HG02970 (cell line): ENCODE results near the gene SP1.
"Not testable (repeated sequence)": the region's sequence is repeated elsewhere in the genome, so short reads cannot be mapped to it uniquely, and the experiment has no call there.

ENCODE experiments used
- ATAC-seq: cut with Tn5 transposase; IDR thresholded peaks from one replicate; pipeline ENCODE4 v1.9.1; 2021; ENCODE audit warnings: mild to moderate bottlenecking, moderate library complexity, moderate number of reproducible peaks; ENCODE audit not compliant: unreplicated experiment, low FRiP score

SP1 gene

DNA sequence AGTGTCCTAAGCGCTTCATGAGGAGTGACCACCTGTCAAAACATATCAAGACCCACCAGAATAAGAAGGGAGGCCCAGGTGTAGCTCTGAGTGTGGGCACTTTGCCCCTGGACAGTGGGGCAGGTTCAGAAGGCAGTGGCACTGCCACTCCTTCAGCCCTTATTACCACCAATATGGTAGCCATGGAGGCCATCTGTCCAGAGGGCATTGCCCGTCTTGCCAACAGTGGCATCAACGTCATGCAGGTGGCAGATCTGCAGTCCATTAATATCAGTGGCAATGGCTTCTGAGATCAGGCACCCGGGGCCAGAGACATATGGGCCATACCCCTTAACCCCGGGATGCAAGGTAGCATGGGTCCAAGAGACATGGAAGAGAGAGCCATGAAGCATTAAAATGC, 31.0 kb downstream of the SP1 start:
- ATAC-seq: no peak

DNA sequence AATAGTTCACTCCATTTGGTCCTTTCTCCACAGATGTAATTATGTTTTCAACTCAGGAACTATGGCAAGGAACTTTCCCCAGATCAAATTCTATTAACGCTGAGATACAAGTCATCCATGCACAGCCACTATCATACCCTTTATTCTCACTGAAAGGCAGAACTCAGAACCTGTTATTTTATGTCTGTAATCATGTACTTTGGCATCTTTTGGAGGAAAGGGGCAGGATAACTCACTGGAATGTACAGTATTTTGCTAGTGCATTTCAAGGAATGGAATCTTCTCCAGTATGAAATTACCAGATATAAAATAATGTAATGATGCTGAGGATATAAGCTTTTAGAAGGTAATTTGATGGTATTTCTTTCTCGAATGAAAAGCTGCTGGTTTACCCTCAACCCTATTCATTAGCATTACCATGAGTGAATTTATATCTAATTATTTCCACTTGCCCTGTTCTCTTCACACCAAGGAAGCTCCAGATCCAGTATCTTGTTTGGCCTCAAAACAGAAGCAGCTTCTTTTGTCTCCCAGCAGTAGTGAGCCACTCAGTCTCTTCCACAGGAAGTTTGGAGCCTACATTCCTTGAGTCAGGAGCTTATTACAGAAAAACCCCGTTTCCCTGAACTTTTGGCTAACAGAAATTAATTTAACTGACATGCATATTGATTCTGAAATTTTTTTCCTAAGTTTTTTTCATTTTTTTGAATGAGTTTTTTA, 33.7 kb downstream of the SP1 start:
- no peak for ATAC-seq

DNA sequence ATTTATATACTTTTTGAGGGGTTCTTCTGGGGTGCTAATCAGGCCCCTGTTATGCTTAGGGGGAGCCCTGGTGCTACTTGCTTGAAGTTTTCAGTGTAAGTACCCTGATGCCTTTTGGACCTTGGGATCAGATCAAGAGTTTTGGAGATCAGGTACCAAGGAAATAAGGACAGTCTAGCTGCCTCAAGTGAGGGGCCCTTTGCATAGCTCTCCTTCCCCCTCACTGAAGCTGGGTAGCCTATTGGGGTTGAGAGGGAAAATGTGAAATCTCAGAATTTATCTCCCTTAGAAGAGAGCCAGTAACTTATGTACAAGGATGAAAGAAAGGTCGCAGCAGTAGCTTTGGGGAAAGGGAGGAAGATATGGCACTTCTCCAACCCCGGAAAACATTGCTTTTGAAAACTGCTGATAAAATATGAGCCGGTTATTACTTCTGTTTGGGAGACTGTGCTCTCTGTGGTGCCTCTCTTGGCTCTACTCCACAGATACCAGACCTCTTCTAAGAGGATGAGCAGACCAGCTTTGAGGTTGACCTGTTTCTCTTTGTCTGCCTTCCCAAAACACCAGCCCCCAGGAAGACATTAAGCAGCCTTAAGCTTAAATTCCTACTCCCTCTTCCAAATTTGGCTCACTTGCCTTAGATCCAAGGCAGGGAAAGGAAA, 34.9 kb downstream of the SP1 start:
- ATAC-seq: no peak

DNA sequence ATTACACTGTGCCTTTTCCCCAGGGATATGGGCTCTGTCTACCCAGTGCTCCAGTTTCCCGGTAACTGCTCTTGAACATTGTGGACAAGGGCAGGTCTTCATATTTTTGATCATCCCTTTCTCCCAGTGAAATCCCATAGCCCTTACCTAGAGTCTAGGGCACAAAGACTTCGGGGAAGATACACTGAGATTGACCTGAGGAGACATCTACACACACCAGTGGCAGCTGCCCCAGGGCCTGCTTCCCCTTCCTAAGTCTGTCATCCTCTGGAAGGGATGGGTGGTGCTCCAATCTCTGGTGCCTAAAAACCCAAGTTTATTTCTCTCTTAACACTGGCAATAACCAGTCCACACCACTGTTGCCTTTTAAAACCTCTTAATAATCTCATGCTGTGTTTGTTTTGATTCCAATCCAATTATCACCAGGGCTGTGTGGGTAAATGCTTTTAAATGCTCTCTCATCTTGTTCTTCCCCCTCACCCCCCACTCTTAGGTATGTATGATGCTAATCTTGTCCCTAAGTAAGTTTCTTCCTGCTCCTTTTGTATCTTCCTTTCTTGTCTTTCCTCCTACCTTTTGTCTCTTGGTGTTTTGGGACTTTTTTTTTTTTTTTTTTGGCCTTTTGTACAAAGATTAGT, 35.9 kb downstream of the SP1 start:
- ATAC-seq: not testable (repeated sequence)

DNA sequence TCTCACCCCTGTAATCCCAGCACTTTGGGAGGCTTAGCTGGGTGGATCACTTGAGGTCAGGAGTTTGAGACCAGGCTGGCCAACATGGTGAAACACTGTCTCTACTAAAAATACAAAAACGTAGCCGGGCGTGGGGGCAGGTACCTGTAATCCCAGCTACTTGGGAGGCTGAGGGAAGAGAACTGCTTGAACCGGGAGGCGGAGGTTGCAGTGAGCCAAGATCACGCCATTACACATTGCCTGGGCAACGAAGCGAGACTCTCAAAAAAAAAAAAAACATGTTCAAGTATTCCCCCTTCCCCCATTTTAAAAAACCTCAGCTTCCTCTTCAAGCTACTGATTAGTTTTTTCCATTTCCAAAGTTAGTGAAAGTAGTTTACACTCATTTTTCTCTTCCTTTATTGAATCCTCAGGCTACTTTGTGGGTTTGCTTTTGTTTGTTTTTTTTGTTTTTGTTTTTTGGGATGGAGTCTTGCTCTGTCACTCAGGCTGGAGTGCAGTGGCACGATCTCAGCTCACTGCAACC, 37.4 kb downstream of the SP1 start:
- not testable (repeated sequence) for ATAC-seq

DNA sequence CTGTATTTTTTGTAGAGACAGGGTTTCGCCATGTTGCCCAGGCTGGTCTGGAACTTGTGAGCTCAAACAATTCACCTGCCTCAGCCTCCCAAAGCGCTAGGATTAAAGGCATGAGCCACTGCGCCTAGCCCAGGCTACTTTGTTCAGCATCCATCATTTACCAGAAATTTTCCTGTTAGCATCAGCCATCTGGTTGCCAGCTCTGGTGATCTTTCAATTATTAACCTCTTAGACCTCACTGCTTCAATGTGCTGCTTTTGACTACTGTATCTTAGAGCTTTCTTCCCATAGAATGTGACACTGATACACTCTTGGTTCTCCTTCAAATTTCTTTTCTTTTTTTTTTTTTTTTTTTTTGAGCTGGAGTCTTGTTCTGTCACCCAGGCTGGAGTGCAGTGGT, 38.2 kb downstream of the SP1 start:
- no peak for ATAC-seq

DNA sequence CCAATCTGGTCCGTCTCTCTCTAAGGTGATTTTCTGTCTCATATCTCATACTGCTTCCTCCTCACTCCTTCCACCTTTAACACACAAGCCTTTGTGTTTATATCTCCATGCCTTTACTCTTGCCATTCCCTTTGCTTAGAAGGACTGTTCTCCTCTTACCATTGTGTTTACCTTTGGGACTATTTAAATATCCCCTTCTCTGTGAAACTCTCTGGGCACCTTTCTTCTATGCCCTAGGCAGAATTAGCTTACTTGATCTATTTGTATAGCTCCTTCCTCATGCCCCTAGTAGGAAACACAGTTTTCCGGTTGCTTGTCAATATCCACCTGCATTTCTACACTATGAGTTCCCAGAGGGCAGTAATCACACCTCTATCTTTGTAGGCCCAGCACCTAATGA, 39.8 kb downstream of the SP1 start:
- ATAC-seq: no peak

DNA sequence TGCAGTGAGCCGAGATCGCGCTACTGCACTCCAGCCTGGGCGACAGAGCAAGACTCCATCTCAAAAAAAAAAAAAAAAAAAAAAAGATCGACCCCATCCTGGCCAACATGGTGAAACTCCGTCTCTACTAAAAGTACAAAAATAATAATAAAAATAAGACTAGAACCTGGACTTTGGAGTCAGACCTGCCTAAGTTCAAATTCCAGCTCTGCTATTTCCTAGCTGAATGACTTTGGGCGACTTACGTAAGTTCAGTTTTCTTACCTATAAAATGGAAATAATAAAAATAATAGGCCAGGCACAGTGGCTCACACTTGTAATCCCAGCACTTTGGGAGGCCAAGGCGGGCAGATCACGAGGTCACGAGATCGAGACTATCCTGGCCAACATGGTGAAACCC, 42.3 kb downstream of the SP1 start:
- not testable (repeated sequence) for ATAC-seq

DNA sequence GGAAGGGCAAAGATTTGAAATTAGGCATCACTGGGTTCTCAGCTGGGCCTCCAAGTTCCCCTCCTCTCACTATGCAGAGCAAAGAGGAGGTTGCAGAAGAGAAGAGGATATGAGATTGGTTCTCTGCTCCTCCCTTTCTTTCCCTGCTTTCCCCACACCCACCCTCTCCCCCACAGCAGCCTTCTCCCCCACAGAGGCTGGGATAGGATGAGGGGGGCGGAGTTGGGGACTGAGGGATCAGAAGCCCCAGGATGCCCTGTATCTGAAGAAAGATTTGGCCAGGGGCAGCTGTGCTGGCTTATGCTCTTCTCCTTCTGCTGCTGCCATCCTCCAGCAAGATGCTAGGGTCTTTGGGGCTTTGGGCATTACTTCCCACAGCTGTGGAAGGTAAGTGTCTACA, 43.6 kb downstream of the SP1 start, which contains the start of gene AMHR2:
AMHR2 (plus strand) TSS at position 259 of the 400 bp plus-strand sequence; CDS start at position 339, 80 bp downstream.
- ATAC-seq: no peak

DNA sequence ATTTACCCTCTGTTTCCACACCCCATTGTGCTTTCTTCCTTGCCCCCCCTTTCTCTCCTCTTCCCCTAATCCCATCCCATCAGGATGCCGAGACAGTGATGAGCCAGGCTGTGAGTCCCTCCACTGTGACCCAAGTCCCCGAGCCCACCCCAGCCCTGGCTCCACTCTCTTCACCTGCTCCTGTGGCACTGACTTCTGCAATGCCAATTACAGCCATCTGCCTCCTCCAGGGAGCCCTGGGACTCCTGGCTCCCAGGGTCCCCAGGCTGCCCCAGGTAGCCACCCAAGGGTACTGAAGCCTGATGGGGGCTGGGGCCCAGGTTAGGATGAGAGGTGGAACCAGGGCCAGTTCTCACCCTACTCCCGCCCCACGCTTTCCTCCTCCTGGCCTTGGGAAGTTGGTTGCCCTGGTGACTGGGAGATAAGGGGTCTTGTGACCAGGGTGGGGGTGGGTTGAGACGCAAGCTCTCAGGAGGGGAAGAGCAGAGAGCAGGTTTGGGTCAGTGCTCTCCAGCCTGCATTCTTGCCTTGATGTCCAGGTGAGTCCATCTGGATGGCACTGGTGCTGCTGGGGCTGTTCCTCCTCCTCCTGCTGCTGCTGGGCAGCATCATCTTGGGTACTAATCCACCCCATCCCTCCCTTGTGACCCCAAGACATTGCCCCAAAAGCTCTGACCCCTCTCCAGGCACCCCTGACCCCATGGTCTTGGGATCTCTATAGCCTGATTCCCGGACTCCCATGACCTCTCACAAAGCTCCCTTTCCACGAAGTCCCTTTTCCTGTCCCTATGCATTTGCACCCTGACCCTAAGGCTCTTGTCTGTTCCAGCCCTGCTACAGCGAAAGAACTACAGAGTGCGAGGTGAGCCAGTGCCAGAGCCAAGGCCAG, 44.9 kb downstream of the SP1 start:
- no peak for ATAC-seq

DNA sequence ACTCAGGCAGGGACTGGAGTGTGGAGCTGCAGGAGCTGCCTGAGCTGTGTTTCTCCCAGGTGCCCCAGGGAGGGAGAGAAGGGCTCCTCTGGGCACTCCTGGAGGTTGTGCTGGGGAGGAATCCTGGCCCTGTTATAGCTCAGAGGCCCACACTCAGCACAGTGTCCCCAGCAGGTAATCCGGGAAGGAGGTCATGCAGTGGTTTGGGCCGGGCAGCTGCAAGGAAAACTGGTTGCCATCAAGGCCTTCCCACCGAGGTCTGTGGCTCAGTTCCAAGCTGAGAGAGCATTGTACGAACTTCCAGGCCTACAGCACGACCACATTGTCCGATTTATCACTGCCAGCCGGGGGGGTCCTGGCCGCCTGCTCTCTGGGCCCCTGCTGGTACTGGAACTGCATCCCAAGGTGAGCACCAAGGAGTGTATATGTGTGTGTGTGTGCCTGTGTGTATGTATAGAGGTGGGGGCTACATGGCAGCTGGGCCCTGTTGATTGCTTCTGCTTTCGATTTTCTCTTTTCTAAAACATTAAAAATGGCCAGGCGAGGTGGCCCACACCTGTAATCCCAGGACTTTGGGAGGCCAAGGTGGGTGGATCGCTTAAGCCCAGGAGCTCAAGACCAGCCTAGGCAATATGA, 45.7 kb downstream of the SP1 start:
- ATAC-seq: no peak

DNA sequence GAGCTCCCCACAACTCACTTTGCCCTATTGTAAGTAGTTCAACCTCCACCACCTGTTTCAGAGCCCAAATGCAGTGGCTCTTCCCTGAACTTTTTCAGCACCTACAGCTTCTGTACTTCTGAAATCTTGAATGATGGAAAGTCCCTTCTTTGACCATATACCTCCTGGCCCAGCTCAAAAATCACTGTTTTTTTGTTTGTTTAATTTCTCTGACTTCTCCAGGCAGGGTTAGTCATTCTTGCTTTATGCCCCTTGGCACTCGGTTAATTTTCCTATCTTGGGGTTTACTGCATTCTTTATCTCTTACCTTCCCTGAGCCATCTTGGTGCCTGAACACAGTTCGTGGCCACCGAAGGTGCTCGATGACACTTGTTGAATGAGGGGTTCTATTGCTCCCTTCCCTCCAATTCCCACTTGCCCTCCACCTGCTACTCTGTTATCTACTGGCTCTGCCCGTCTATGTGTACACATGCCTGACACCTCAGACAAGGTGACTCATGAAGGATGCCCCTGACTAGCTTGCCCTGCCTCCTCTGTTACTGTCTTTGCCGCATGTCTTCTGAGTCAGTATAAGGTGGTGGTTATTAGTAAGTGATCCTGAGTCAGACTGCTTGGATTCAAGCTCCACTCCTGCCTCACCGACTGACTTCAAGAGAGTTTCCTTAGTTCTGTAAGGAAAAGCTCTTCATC, 48.1 kb downstream of the SP1 start:
- no peak for ATAC-seq

DNA sequence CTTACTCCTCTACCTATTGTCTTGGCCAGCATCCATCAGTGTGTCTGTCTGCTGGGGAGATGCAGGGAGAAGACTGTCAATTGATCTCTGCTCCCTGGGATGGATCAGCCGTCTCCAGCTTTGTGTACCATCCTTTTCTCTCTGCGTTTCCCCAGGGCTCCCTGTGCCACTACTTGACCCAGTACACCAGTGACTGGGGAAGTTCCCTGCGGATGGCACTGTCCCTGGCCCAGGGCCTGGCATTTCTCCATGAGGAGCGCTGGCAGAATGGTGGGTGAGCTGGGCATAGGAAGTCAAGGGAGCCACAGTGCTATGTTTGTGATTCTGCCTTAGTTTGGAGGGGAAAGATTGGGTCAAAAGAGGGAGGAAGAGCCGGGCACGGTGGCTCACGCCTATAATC, 48.8 kb downstream of the SP1 start:
- no peak for ATAC-seq

DNA sequence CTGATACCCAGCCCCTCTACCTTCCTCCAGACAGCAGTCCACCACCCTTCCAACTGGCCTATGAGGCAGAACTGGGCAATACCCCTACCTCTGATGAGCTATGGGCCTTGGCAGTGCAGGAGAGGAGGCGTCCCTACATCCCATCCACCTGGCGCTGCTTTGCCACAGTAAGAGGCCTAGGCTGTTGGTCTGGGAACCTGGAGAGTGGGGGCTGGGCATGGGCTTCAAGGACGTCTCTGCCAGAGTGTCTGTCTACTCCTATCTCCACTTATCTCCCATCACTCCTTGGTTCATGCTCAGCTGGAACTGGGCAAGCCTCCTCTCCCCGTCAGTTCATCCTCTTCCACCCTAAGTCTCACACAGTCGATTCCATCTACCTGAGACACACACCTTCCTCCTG, 50.1 kb downstream of the SP1 start:
- no peak for ATAC-seq

DNA sequence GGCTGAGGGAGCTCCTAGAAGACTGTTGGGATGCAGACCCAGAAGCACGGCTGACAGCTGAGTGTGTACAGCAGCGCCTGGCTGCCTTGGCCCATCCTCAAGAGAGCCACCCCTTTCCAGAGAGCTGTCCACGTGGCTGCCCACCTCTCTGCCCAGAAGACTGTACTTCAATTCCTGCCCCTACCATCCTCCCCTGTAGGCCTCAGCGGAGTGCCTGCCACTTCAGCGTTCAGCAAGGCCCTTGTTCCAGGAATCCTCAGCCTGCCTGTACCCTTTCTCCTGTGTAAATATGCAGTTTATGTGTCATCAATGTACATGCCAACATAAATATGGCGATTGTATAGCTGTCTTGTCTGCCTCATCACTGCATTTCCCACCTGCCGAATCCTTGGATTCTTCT, 51.2 kb downstream of the SP1 start:
- ATAC-seq: no peak

DNA sequence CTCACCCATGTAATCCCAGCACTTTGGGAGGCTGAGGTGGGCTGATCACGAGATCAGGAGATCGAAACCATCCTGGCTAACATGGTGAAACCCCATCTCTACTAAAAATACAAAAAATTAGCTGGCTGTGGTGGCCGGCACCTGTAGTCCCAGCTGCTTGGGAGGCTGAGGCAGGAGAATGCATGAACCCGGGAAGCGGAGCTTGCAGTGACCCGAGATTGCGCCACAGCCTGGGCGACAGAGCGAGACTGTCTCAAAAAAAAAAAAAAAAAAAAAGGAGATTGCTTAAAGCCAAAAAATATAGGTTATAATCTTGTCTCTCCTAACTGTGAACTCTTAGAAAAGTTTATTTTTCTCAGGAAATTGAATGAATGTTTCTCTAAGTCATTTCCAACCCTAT, 55.4 kb downstream of the SP1 start:
- ATAC-seq: not testable (repeated sequence)

DNA sequence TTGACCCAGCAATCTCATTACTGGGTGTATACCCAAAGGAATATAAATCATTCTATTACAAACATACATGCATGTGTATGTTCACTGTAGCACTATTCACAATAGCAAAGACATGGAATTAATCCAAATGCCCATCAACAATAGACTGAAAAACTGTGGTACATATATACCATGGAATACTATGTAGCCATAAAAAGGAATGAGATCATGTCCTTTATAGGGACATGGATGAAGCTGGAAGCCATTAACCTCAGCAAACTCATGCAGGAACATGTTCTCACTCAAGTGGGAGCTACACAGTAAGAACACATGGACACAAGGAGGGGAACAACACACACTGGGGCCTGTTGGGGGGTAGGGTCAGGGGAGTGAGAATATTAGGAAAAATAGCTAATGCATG, 59.6 kb downstream of the SP1 start:
- ATAC-seq: not testable (repeated sequence)

DNA sequence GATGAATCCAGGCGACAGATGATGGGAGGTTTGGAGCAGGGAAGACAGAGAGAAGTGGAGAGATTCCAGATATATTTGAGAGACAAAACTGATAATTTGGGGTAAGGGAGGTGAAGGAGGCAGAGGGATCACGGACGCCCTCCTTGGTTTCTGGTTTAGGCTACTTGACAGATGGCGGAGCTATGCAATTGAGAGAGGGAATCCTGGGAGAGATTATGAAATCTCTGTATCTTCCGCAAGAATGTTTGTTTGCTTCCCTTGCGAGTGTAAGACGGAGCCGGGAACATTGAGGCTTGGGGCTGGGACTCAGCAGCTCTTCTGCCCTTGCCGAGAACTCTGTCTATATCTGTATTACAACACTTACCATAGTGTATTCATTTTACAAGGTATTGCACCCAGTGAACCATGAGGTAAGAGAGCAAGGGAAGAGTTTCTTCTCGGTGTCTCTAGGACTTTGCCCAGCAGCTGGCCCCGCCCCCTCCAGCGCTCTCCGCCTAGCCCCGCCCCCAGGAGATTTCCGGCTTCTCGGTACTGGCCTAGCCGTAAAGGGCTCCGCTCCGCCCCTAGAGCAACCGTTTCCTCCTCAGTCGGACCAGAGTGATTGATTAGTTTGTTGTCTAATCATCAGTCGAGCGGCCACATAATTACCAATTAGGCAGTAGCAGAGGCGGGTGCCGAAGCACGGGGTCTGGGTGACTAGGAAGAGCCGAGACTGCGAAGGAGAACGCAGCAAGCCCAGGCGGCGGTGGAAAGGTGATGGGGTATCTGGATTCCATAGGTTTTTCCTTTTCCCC, 61.3 kb downstream of the SP1 start, which contains the start of gene PRR13:
PRR13 (plus strand) TSS at position 695 of the 794 bp plus-strand sequence. CDS start 981 bp downstream, outside the sequence.
- peak; percentile 97 for ATAC-seq
